DND-41 (cell line): ENCODE measurements around the gene PTCD2.

Source experiments
- EZH2 ChIP-seq: IDR thresholded peaks from 3 replicates; pipeline ENCODE4 v1.6.1; 2012; ENCODE audit warnings: borderline replicate concordance, low read depth, mild to moderate bottlenecking, moderate library complexity, low read length, inconsistent platforms; ENCODE audit not compliant: severe bottlenecking
- TF ChIP-seq, protein P1 (sequence below): IDR thresholded peaks from 2 replicates; pipeline ENCODE4 v1.5.1; 2012; ENCODE audit warnings: borderline replicate concordance, low read length, moderate library complexity, mild to moderate bottlenecking; ENCODE audit not compliant: poor library complexity, severe bottlenecking; ENCODE audit errors: extremely low read depth

DNA sequence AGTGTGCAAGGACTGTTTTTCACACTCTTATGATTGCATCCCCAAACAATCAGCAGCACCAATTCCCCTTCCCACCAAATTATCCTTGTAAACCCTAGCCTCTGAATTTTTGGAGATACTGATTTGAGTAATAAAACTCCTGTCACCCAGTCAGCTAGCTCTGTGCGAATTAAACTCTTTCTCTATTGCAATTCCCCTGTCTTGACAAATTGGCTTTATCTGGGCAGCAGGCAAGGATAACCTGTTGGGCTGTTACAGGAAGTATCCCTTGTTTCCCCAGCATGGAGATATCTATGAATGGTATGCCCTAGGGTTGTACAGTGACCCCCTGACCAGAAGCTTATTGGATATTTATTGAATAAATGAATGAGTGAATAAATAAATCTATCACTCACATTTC is 80.8 kb downstream of the PTCD2 start:
- TF ChIP-seq, protein P1, sequence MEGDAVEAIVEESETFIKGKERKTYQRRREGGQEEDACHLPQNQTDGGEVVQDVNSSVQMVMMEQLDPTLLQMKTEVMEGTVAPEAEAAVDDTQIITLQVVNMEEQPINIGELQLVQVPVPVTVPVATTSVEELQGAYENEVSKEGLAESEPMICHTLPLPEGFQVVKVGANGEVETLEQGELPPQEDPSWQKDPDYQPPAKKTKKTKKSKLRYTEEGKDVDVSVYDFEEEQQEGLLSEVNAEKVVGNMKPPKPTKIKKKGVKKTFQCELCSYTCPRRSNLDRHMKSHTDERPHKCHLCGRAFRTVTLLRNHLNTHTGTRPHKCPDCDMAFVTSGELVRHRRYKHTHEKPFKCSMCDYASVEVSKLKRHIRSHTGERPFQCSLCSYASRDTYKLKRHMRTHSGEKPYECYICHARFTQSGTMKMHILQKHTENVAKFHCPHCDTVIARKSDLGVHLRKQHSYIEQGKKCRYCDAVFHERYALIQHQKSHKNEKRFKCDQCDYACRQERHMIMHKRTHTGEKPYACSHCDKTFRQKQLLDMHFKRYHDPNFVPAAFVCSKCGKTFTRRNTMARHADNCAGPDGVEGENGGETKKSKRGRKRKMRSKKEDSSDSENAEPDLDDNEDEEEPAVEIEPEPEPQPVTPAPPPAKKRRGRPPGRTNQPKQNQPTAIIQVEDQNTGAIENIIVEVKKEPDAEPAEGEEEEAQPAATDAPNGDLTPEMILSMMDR = no peak
- TF ChIP-seq EZH2 = no peak
